Natural killer cell treated with Interleukin-12 subunit alpha and Interleukin-12 subunit beta and Interleukin-15 and Interleukin-18, amount 100 ng/mL, for 72 hours (primary cell): ENCODE data around the gene CS. TPM values are rescaled to one million over a fixed set of nuclear protein-coding genes. Genes with fewer than 3 reads are reported as not detected.
A peak's percentile ranks its signal among the peaks of the same experiment; 100 is the strongest.
"Not testable (repeated sequence)": the region's sequence is repeated elsewhere in the genome, so short reads cannot be mapped to it uniquely, and the experiment has no call there.

ENCODE experiments used
- ATAC-seq, 2 donors: fragments of 150-1000 bp; cut with Tn5 transposase in 1 of 2; sonication (Bioruptor Pico), chemical (Tn5 transposase) in 1 of 2; 2 replicates each; pipeline ENCODE4 v1.10.0; 2021
- DNase-seq: peaks from one replicate; pipeline ENCODE4 v3.0.0; 2022; ENCODE audit warnings: low spot score
- H3K27ac Mint-ChIP-seq, 2 donors: 1 replicate in 1 of 2; 2 replicates in 1 of 2; pipeline ENCODE4 v1.8.0; 2022; ENCODE audit warnings: mixed read lengths in 2 of 2, mild to moderate bottlenecking in 1 of 2, moderate library complexity in 1 of 2
- H3K27me3 Mint-ChIP-seq, 2 donors: 1 replicate in 1 of 2; 2 replicates in 1 of 2; pipeline ENCODE4 v1.8.0; 2022; ENCODE audit warnings: mixed read lengths in 2 of 2
- H3K36me3 Mint-ChIP-seq: one replicate; pipeline ENCODE4 v1.8.0; 2022; ENCODE audit warnings: mixed read lengths
- H3K4me1 Mint-ChIP-seq, 2 donors: 1 replicate in 1 of 2; 2 replicates in 1 of 2; pipeline ENCODE4 v1.8.0; 2022; ENCODE audit warnings: low read depth in 2 of 2, mixed read lengths in 2 of 2, mild to moderate bottlenecking in 1 of 2
- H3K4me3 Mint-ChIP-seq: one replicate; pipeline ENCODE4 v1.8.0; 2022; ENCODE audit warnings: mixed read lengths
- H3K9me3 Mint-ChIP-seq: 2 replicates; pipeline ENCODE4 v1.8.0; 2022; ENCODE audit warnings: mixed read lengths
- total RNA-seq, 2 donors: library from RNA; stranded (reverse); gene quantifications; one replicate each; pipeline ENCODE4 v1.2.3, GENCODE V29; 2022

Gene CS
- total RNA-seq, 2 donors from 2014 or later, result 206 to 278 TPM

DNA sequence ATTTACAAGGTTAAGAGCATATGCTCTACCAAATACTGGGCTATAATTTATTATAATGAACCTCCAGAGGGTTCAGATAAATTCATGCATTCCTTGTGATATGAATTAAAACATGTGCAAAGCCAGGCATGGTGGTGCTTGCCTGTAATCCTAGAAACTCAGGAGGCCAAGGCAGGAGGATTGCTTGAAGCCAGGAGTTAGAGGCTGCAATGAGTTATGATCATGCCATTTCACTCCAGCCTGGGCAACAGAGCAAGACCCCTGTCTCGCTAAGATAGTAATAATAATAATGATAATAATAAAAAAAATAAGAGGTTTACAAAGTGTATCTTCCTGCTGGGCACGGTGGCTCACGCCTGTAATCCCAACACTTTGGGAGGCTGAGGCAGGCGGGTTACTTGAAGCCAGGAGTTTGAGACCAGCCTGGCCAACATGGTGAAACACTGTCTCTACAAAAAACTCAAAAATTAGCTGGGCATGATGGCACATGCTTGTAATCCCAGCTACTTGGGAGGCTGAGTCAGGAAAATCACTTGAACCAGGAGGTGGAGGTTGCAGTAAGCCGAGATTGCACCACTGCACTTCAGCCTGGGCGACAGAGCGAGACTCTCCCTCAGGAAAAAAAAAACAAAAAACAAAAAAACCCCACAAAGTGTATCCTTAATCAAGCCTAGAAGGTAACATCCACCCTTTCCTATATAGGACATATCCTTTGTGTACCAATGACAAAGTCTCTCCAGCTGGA, 7.3 kb upstream of the CS start:
- Mint-ChIP-seq H3K36me3 (no peaks in the 10 kb centered on the region), H3K9me3 (no peaks in the 10 kb centered on the region), H3K4me3 (no peak overlapping the region), H3K27ac (no peak overlapping the region), H3K4me1 (peaks cover under 1% of the 10 kb centered on the region in 2 donors), H3K27me3 (no peaks in the 10 kb centered on the region)
- DNase-seq, result no peak
- no peak for ATAC-seq

DNA sequence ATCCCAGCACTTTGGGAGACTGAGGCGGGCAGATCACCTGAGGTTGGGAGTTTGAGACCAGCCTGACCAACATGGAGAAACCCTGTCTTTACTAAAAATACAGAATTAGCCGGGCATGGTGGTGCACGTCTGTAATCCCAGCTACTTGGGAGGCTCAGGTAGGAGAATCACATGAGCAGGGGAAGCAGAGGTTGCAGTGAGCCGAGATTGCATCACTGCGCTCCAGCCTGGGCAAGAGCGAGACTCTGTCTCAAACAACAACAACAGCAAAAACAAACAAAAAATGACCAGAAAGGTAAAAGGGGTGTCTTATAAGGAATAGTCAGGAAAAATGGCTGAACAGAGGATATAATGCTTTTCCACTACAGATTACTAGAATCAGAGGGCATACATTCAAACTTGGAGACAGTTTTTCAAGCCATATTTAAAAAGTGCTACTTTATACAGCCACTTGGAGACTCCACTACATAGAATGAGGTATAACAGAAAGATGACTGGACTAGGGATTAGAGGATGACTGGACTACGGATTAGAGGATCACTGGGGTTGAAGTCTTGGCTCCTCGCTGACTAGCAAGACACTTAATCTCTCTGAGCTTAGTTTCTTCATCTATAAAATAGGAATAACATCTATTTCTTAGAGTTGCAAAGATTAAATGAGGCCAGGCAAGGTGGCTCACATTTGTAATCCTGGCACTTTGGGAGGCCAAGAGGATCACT, 4.9 kb upstream of the CS start:
- no peaks in the 10 kb centered on the region for H3K27me3 Mint-ChIP-seq
- ATAC-seq (no peak), DNase-seq (no peak)
- H3K27ac Mint-ChIP-seq, result peak overlapping the region in 1 of 2 donors; percentile 28
- H3K4me1 Mint-ChIP-seq, result peaks cover 17 to 18% of the 10 kb centered on the region in 2 donors
- no peaks in the 10 kb centered on the region for H3K36me3 Mint-ChIP-seq
- no peak overlapping the region for H3K4me3 Mint-ChIP-seq
- no peaks in the 10 kb centered on the region for H3K9me3 Mint-ChIP-seq

DNA sequence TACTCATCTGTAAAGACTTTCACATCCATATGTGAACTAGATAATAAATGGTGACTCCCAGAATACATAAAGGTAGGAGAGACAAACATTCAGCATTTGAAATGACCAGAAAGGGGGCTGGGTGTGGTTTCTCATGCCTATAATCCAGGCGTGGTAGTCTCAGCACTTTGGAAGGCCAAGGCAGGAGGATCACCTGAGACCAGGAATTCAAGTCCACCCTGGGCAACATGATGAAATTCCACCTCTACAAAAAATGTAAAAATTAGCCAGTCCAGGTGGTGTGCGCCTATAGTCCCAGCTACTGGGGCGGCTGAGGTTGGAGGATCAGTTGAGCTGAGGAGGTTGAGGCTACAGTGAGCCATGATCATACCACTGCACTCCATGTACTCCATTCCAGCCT, 4.1 kb upstream of the CS start:
- H3K27me3 Mint-ChIP-seq, result no peaks in the 10 kb centered on the region
- H3K4me1 Mint-ChIP-seq, result peaks cover 19 to 21% of the 10 kb centered on the region in 2 donors
- H3K27ac Mint-ChIP-seq, result no peak overlapping the region
- DNase-seq, result no peak
- H3K4me3 Mint-ChIP-seq, result no peak overlapping the region
- H3K36me3 Mint-ChIP-seq, result no peaks in the 10 kb centered on the region
- no peaks in the 10 kb centered on the region for H3K9me3 Mint-ChIP-seq
- ATAC-seq, result no peak

DNA sequence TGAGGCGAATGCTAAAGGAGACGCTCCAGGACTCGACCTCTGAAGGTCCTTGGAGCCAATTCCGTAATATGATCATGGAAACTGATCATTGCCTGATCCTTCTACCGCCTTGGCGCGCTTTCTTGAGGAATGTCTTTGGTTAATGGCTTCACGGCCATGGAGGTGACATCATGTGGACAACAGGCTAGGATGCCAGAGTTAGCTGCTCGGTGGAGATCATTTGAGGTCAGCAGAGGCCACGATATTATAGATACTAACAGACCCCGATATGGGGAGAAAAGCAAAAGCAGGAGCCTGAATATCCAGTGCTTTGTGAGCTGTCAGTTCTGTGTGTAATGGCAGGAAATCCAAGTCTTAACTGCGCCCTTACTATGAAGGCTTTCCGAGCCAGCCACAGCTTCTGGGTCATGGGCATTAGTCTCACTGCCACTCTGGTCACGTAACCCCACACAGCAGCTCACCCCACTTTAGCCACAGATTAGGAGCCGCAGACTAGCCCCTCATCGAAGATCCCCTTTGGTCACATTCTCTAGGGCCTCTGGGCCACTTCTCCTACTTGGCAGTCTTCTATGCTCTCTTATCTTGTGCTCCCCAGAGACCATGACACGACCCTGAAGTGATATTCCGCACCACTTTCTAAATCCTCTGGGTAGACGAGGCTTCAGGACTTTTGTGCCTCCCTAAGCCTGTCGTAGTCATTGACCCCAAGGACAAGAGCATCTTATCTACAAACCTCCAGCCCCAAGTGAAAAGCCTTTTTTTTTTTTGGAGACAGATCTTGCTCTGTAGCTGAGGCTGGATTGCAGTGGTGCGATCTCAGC, 724 bp upstream of the CS start:
- Mint-ChIP-seq H3K27me3 (no peaks in the 10 kb centered on the region), H3K4me3 (peak overlapping the region; percentile 84), H3K27ac (peak overlapping the region; percentile 87 to 95), H3K36me3 (no peaks in the 10 kb centered on the region), H3K9me3 (no peaks in the 10 kb centered on the region), H3K4me1 (peaks cover 39 to 49% of the 10 kb centered on the region in 2 donors)
- no peak for DNase-seq
- no peak for ATAC-seq

DNA sequence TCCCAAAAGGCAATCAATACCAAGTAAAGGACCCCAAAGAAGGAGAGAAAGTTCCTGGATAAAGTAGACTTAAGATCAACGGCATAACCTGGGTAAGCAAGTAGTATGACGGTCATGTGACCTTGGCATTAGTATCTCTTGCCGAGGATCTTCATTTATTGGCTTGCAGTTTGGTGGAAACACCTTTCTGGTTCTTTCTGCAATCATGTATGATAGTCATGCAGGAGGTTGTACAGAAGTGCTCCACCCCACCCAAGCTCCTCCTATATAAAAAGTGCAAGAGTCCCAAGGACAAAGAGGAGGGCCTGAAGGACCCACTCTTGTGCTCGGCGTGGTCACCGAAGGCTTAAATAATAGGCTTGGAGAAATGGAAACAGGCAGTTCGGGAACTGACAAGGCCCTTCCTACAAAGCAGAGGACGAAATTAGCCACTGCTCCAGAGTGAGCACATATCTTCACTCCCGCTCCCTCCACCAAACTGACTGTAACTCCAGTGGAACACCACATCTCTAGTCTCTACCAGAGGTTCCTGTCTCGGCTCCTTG, 750 bp downstream of the CS start:
- DNase-seq (no peak), ATAC-seq (no peak)
- no peaks in the 10 kb centered on the region for H3K9me3 Mint-ChIP-seq
- peak overlapping the region; percentile 84 for H3K4me3 Mint-ChIP-seq
- H3K27me3 Mint-ChIP-seq, result no peaks in the 10 kb centered on the region
- peaks cover 39 to 49% of the 10 kb centered on the region in 2 donors for H3K4me1 Mint-ChIP-seq
- H3K36me3 Mint-ChIP-seq, result no peaks in the 10 kb centered on the region
- H3K27ac Mint-ChIP-seq, result peak overlapping the region; percentile 87 to 95

DNA sequence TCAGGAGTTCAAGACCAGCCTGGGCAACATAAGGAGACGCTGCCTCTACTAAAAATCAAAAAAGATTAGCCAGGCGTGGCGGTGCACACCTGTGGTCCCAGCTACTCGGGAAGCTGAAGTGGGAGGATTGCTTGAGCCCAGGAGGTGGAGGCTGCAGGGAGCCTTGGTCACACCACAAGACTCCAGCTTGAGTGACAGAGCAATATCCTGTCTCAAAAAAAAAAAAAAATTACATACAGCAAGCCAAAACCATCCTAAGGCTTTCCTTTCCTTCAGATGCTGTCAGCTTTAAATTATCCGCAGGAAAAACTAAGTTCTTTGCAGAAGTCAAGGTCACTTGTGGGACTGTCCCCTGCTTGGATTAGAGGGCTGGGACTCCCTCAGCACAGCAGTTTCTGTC, 1.3 kb downstream of the CS start:
- ATAC-seq, result no peak
- DNase-seq, result no peak
- H3K36me3 Mint-ChIP-seq, result no peaks in the 10 kb centered on the region
- no peaks in the 10 kb centered on the region for H3K27me3 Mint-ChIP-seq
- peak overlapping the region; percentile 84 for H3K4me3 Mint-ChIP-seq
- H3K27ac Mint-ChIP-seq, result peak overlapping the region; percentile 87 to 95
- H3K4me1 Mint-ChIP-seq, result peaks cover 39 to 49% of the 10 kb centered on the region in 2 donors
- no peaks in the 10 kb centered on the region for H3K9me3 Mint-ChIP-seq

DNA sequence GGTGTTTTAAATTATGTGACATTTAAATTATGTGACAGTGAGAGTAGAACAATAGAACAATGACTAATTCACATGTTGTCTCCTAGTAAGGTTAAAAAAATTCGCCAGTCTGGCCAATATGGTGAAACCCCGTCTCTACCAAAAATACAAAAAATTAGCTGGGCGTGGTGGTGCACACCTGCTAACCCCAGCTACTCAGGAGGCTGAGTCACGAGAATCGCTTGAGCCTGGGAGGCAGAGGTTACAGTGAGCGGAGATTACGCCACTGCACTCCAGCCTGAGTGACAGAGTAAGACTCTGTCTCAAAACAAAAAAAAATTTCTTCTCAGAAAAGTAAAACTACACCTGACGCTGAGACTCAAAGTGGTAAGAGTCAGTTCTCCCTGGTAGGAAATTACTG, 2.7 kb downstream of the CS start:
- Mint-ChIP-seq H3K4me1 (peaks cover 41 to 49% of the 10 kb centered on the region in 2 donors), H3K4me3 (peak overlapping the region; percentile 84), H3K27ac (peak overlapping the region in 1 of 2 donors; percentile 53), H3K27me3 (no peaks in the 10 kb centered on the region), H3K9me3 (no peaks in the 10 kb centered on the region), H3K36me3 (no peaks in the 10 kb centered on the region)
- DNase-seq, result no peak
- no peak for ATAC-seq

DNA sequence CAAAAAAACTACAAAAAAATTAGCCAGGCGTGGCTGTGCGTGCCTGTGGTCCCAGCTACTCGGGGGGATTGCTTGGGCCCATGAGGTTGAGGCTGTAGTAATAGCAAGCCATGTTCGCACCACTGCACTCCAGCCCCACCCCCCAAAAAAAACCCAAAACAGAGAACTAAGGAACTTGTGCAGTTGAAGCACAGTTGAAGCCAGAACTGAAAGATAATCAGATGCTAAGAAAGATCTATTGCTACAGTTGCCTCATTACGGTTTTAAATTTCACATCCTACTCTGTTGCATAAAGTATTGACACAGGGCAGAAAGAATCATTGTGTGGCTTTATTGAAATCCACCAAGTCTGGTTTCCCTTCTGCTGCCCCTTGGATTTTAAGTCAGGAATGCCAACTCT, 3.8 kb downstream of the CS start:
- Mint-ChIP-seq H3K27me3 (no peaks in the 10 kb centered on the region), H3K27ac (peak overlapping the region in 1 of 2 donors; percentile 53), H3K4me1 (peaks cover 36 to 44% of the 10 kb centered on the region in 2 donors), H3K4me3 (no peak overlapping the region), H3K36me3 (no peaks in the 10 kb centered on the region), H3K9me3 (no peaks in the 10 kb centered on the region)
- no peak for DNase-seq
- ATAC-seq, result no peak

DNA sequence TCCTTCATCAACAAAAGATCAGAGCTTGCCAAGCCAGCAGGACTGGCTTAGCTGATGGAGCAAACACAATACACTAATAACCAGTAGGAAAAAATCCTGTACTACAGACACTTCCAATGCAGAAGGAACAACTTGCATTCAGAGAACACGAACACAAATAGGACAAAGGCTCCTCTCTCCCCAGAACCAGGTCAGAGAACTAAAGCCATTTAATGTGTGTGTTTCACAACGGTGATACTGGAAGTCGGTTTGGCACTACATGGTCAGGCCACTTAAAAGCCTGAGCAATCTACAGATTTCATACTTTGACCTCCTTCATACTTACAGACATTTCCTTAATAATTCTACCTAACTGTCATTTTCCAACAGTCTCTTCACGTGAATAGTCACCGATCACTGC, 6.3 kb downstream of the CS start:
- DNase-seq (no peak), ATAC-seq (no peak)
- no peak overlapping the region for H3K27ac Mint-ChIP-seq
- H3K4me3 Mint-ChIP-seq, result no peak overlapping the region
- H3K27me3 Mint-ChIP-seq, result no peaks in the 10 kb centered on the region
- H3K9me3 Mint-ChIP-seq, result no peaks in the 10 kb centered on the region
- H3K4me1 Mint-ChIP-seq, result peaks cover 23 to 30% of the 10 kb centered on the region in 2 donors
- no peaks in the 10 kb centered on the region for H3K36me3 Mint-ChIP-seq

DNA sequence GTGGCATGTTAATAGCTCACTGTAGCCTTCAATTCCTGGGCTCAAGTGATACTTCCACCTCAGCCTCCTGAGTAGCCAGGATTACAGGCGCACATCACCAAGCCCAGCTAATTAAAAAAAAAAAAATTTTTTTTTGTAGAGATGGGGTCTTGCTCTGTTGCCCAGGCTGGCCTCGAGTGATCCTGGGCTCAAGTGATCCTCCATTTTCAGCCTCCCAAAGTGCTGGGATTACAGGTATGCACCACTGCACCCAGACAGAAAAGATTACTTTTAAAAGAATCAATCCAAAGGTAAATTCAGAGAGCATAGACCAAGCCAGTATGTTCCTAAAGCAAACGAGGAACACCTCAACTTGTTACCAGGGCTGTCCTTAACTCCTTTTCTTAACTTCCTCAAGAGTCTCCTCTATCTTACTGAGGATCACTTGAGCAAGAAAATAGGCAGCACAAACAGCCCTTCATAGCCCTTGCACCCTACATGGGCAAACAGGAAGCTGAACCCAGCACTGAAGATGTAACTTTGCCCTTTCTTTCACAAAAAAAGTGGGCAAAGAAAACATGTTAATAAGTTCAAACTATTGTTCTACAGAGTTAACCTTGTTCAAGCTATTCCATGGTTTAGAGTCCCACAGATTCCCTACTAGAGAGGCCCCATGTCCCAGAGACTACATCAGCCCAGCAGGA, 11.3 kb downstream of the CS start:
- ATAC-seq (no peak), DNase-seq (no peak)
- Mint-ChIP-seq H3K36me3 (peaks cover 14% of the 10 kb centered on the region), H3K4me3 (no peak overlapping the region), H3K4me1 (peaks cover 12 to 13% of the 10 kb centered on the region in 2 donors), H3K27me3 (no peaks in the 10 kb centered on the region), H3K9me3 (no peaks in the 10 kb centered on the region), H3K27ac (no peak overlapping the region)

DNA sequence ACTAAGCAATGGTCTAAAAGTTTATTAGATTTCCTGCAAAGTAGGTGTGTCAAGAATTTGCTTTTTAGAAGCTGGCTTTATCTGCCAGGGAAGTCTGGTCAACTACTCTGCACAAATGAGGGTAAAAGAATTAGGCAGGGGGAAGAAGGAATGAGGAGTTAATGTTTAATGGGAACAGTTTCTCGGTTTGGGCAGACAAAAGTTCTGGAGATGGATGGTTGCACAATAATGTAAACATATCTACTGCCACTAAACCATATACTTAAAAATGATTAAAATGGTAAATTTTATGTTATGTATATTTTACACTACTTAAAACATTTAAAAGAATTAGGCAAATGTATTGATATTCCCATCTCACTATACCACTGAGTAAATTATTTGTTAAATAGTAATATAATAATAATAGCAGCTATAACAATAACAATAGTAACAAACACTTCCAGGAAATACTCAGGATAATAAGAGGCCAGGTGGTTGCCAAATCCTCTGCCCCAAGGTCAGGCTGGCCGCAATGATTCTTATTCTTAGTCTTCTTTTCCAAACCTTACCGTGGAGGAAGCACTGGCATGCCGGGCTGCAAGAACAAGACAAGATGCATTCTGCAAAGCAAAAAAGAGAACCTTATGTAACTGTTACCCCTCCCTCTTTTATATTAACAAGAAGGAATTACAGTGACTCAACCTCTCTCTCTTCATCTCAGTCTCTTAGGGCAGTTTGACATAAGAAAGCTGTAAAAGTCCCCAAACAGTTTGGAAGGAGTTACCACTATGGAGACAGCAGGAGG, 13.9 kb downstream of the CS start:
- Mint-ChIP-seq H3K27me3 (no peaks in the 10 kb centered on the region), H3K36me3 (peaks cover 25% of the 10 kb centered on the region), H3K4me1 (peaks cover 7% of the 10 kb centered on the region in 2 donors), H3K9me3 (no peaks in the 10 kb centered on the region), H3K4me3 (no peak overlapping the region), H3K27ac (peak overlapping the region in 1 of 2 donors; percentile 22)
- DNase-seq (no peak), ATAC-seq (no peak)

DNA sequence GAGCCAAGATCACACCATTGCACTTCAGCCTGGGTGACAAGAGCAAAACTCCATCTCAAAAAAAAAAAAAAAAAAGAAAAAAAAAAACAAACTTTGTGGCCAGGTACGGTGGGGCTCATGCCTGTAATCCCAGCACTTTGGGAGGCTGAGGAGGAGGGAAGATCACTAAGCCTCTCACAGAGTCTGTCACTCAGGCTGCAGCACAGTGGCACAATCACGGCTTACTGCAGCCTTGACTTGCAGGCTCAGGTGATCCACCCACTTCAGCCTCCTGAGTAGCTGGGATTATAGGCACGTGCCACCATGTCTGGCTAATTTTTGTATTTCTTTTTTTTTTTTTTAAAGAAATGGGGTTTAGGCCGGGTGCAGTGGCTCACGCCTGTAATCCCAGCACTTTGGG, 15.9 kb downstream of the CS start:
- H3K27ac Mint-ChIP-seq, ATAC-seq, H3K27me3 Mint-ChIP-seq, DNase-seq, H3K4me3 Mint-ChIP-seq, H3K9me3 Mint-ChIP-seq, H3K4me1 Mint-ChIP-seq: not testable (repeated sequence)
- peaks cover 32% of the 10 kb centered on the region for H3K36me3 Mint-ChIP-seq
